ENCODE measurements around the gene TMTC2.

The TMTC2 gene

GRCh38 chr12:82686168-82687020 lies at the start of gene TMTC2:
TSS of gene TMTC2 (plus strand) at chr12:82686906.
- DNase-seq, result peak; percentile 65 to 85

DNA sequence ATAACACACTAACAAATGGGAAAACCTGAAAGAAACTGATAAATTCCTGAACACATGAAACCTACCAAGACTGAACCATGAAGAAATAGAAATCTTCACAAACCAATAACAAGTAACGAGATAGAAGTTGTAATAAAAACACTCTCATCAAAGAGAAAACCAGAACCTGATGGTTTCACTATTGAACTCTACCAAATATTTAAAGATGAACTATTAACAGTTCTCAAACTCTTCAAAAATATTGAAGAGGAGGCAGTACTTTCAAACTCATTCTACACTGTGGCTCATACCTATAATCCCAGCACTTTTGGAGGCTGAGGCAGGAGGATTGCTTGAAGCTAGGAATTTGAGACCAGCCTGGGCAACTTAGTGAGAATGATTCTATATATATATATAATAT lies 48.4 kb upstream of the TMTC2 start:
- DNase-seq, result no peak

DNA sequence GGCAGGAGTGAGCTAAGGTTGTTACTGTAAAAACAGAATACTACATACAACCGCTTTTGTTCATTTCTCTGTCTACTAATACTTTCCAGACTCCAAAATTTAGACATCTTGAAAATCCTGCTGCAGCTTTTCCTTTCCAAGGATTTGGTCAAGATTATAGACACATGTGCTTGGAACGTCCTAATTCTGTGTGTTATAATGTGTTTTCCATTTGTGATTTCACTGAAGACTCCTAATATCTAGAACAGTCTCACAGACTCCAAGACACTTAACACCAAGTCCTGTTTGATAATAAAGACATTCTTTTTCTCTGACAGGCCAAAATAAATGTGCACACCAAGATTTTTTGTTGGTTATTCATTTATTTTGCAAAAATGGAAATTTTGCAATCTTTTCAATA lies 41.8 kb upstream of the TMTC2 start:
- DNase-seq, result no peak

GRCh38 chr12:82645414-82645813 lies 41.3 kb upstream of the TMTC2 start:
- DNase-seq, result no peak

DNA sequence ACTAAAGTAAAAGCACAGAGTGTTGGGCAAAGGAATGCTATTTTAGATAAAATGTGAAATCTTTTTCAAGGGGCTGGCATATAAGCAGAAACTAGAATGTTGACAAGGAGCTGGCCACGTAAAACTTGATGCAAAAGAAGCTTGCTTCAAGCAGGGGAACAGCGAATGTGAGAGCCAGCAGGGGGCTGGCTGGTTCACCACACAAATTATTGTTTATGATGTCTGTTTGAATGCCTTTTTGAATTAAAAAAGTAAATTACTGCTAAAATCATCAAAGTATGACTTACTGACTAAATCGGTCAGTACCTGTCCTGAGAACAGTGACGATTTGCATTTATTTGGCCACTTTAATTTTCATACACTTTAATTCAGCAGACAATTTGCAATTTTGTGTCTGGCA lies 38.9 kb upstream of the TMTC2 start:
- no peak for DNase-seq

DNA sequence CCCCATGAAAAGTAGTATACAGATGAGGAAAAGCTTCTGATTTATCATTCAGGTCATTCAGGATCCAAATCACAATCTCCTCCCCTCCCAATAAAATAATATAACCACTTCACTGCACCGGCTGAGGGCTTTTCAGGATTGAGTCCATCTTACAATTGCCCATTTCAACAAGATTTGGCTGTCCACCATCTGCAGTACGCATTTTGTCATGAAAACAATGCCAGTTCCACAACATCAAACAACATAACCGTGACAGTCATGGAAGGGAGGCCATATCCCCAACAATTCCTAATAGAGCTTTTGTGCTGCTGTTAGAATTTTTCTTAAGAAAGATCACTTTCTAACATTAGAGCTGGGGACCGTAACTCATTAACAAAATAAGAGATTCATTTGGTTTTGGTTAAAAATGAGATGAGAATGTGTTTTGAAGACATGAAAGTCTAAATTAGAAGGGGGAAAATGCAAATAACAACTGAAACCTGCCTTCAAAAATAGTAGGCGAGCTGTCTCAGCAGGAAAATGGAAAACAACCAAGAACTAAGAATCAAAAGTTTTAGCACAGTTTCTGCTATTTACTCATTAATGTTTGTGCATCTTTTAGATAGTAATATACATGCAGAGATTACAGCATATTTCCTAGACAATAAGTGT lies 38.3 kb upstream of the TMTC2 start:
- DNase-seq, result no peak

- DNase-seq, result peak; percentile 73 to 89
Measured at GRCh38 chr12:82650627-82651337, 35.9 kb upstream of the TMTC2 start.

GRCh38 chr12:82651489-82651888 lies 35.2 kb upstream of the TMTC2 start:
- DNase-seq, result peak in 1 of 2 experiments; percentile 15

GRCh38 chr12:82652071-82652470 lies 34.6 kb upstream of the TMTC2 start:
- no peak for DNase-seq

- DNase-seq, result no peak
Measured at GRCh38 chr12:82655751-82656150, 31.0 kb upstream of the TMTC2 start.

- no peak for DNase-seq
Measured at GRCh38 chr12:82659343-82660207, 27.1 kb upstream of the TMTC2 start.

DNA sequence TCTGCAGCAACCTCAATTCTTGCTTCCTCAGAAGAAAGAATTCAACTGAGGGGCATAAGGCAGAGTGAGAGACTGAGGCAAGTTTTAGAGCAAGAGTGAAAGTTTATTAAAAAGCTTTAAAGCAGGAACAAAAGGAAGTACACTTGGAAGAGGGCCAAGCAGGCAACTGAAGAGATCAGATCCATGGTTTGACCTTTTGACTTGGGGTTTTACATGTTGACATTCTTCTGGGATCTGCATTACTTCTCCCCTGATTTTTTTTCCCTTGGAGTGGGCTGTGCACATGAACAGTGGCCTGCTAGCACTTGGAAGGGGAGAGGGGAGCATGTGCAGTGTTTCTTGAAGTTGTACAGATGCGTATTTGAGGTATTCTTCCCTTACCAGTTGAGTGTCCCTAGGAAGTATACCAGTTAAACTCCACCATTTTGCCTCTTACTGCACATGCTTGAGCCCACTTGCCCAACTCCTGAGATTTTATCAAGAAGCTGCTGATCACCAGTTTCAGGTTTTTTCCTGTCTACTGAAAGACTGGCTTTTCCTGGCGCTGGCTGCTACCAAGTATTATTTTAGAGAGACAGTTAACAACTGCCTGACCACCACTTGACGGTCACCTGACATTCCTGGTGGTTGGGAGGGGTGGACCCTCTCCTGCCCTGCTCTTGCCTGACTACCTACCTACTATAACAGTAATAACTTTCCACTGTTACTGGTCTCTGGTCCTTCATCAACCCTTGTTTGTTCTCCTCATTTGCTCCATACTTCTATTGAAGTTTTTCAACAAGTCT lies 26.0 kb upstream of the TMTC2 start:
- DNase-seq, result no peak

- DNase-seq, result no peak
Measured at GRCh38 chr12:82663893-82664292, 22.8 kb upstream of the TMTC2 start.

- no peak for DNase-seq
Measured at GRCh38 chr12:82665142-82665923, 21.4 kb upstream of the TMTC2 start.

DNA sequence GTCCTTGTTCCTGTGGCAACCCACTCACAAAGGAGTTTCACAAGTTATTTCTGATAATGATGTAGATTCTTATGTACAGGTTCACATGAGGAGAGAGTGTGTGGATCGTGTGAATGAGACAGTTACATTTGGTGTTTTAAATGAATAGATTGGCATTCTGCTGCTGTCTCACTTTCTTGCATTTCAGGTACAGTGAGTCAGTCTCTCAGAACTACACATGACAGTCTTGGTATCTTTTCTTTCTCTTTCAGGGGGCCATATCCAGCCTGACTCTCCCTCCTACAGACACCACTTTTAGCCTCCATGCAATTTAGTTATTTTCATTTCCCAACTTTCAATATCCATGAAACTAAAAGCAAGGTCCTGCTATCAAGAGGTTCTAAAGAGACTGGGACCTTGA lies 19.9 kb upstream of the TMTC2 start:
- DNase-seq, result no peak

GRCh38 chr12:82671673-82672195 lies 15.0 kb upstream of the TMTC2 start:
- DNase-seq, result no peak

- no peak for DNase-seq
Measured at GRCh38 chr12:82672811-82673495, 13.8 kb upstream of the TMTC2 start.

- no peak for DNase-seq
Measured at GRCh38 chr12:82673698-82674097, 13.0 kb upstream of the TMTC2 start.

GRCh38 chr12:82675246-82675645 lies 11.5 kb upstream of the TMTC2 start:
- DNase-seq, result no peak

DNA sequence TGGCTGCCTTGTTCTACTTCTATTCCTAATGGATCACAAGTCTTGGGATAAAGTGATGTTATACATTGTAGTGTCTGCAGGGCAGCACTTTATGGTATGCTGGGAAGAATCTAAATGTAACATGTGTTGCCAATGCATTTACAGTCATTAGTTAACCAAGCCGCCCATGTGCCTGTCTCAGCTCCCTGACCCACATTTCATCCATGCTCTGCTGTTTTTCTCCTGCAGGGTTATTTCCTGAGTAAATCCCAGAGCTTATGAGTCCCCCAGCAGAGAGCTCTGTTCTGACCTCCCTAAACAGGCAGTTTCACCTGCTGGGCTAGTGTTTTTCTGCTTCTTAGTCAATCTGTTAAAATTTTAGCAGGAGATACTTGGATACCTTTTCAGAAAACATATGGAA lies 4.4 kb upstream of the TMTC2 start:
- no peak for DNase-seq

All from SW 1271 (cell line).